Effector CD8-positive, alpha-beta T cell (primary cell): ENCODE results near the gene GRAMD1A.
"Not testable (repeated sequence)": the region's sequence is repeated elsewhere in the genome, so short reads cannot be mapped to it uniquely, and the experiment has no call there.

Experiments used
- DNase-seq: peaks from one replicate; lab custom pipeline; 2025; lab: John Stamatoyannopoulos, UW

Gene GRAMD1A

GRCh38 chr19:34979819-34980640 lies 20.1 kb upstream of the GRAMD1A start:
- DNase-seq = no peak

GRCh38 chr19:34982275-34982674 lies 17.8 kb upstream of the GRAMD1A start:
- DNase-seq = no peak

- DNase-seq = no peak
Observed at GRCh38 chr19:34983786-34984185, 16.3 kb upstream of the GRAMD1A start.

GRCh38 chr19:34984287-34984686 lies 15.8 kb upstream of the GRAMD1A start:
- DNase-seq = no peak

GRCh38 chr19:34985249-34986022 lies 14.7 kb upstream of the GRAMD1A start:
- peak; percentile 5 for DNase-seq

GRCh38 chr19:34988119-34988518 lies 12.0 kb upstream of the GRAMD1A start:
- DNase-seq = no peak

- DNase-seq = no peak
Observed at GRCh38 chr19:34989298-34989697, 10.8 kb upstream of the GRAMD1A start.

- no peak for DNase-seq
Observed at GRCh38 chr19:34990578-34991192, 9.4 kb upstream of the GRAMD1A start.

- no peak for DNase-seq
Observed at GRCh38 chr19:34991542-34992333, 8.4 kb upstream of the GRAMD1A start.

- not testable (repeated sequence) for DNase-seq
Observed at GRCh38 chr19:34992582-34992981, 7.5 kb upstream of the GRAMD1A start.

- no peak for DNase-seq
Observed at GRCh38 chr19:34994286-34994642, 5.9 kb upstream of the GRAMD1A start.

GRCh38 chr19:34994643-34995541 lies 5.2 kb upstream of the GRAMD1A start:
- DNase-seq = no peak

GRCh38 chr19:34995551-34995950 lies 4.6 kb upstream of the GRAMD1A start:
- DNase-seq = no peak

GRCh38 chr19:34997071-34997617 lies 3.0 kb upstream of the GRAMD1A start:
- no peak for DNase-seq

GRCh38 chr19:34998224-34998623 lies 1.9 kb upstream of the GRAMD1A start:
- not testable (repeated sequence) for DNase-seq

- no peak for DNase-seq
Observed at GRCh38 chr19:34998777-34999497, 1.2 kb upstream of the GRAMD1A start.

GRCh38 chr19:35000338-35000646 lies 169 bp downstream of the GRAMD1A start:
- DNase-seq = no peak

GRCh38 chr19:35000647-35001501 lies 751 bp downstream of the GRAMD1A start:
- DNase-seq = no peak

GRCh38 chr19:35002037-35002535 lies 2.0 kb downstream of the GRAMD1A start:
- no peak for DNase-seq
